ENCODE results near the gene HUS1B.

- peak; percentile 11; the same call in 1 of the 2 replicates for TF ChIP-seq CTCF (IDR thresholded peaks at IDR 0.05)
- TF ChIP-seq ZFX (IDR thresholded peaks at IDR 0.05; ENCODE audit: borderline replicate concordance): no peak
Observed at GRCh38 chr6:701700-702479, 45.0 kb upstream of the HUS1B start.
